Hematopoietic multipotent progenitor cell treated with erythropoietin and hydrocortisone succinate and interleukin-3 and kit ligand, for 4 days (in vitro differentiated cells): ENCODE measurements around the gene C18orf54.
A peak's percentile ranks its signal among the peaks of the same experiment; 100 is the strongest.
"Not testable (repeated sequence)": the region's sequence is repeated elsewhere in the genome, so short reads cannot be mapped to it uniquely, and the experiment has no call there.

Experiments
- DNase-seq: peaks from one replicate; pipeline ENCODE4 v3.0.0-alpha.2; 2015

C18orf54 gene

DNA sequence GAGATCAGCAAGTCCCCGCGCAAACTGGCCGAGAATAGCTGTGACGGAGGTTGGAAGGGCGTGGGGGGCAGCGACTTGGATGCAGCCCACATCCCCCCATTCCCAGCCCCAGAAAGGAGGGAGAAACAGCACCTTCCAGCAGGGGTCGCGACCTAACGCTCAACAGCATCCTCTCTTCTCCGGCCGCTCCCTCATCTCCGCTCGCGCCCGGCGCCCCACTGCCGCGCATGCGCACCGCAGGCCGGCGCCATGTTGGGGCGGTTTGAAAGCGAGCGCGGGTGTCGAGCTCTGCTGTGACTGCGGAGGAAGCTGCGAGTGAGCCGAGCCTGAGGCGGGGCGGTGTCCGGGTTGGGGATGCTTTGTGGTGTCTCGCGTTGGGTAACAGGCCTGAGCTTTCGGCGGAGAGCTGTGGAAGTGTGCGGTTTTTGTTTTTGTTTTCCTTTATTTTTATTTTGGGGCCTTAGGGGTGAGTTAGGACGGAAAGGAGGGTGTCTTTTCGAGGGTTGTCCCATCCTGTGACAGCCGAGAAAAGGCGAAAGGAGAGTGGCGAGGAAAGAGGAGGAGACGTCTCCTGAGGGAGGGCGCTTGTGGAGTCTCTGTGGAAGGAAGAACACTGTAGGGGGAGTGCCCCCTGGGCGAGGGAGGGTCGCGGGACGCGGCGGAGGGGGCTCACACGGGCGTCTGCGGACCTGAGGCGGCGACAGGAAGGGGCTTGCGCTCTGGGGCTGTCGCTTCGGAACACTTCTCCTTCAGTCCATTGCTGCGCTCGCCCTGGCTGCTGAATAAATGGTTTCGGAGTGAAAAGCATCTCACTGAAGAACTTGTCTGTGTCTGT, at the start of gene C18orf54, which contains the start of gene STARD6:
Gene C18orf54 (plus strand): TSS at position 247 of the 835 bp plus-strand sequence. CDS start 2,667 bp downstream, outside the sequence.
Gene STARD6 (minus strand): TSS at position 199 of the 835 bp plus-strand sequence. CDS start 3,285 bp downstream, outside the sequence.
- peak; percentile 96 for DNase-seq

DNA sequence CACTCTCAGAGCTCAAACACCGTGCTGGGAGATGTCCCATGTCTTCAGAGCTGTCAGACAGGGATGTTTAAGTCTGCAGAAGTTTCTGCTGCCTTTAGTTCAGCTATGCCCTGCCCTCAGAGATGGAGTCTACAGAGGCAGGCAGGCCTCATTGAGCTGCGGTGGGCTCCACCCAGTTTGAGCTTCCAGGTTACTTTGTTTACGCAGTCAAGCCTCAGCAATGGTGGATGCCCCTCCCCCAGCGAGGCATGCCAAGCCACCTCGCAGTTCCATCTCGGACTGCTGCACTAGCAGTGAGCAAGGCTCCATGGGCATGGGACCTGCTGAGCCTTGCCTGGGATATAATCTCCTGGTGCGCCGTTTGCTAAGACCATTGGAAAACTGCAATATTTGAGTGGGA, 48.1 kb upstream of the C18orf54 start:
- DNase-seq: not testable (repeated sequence)

DNA sequence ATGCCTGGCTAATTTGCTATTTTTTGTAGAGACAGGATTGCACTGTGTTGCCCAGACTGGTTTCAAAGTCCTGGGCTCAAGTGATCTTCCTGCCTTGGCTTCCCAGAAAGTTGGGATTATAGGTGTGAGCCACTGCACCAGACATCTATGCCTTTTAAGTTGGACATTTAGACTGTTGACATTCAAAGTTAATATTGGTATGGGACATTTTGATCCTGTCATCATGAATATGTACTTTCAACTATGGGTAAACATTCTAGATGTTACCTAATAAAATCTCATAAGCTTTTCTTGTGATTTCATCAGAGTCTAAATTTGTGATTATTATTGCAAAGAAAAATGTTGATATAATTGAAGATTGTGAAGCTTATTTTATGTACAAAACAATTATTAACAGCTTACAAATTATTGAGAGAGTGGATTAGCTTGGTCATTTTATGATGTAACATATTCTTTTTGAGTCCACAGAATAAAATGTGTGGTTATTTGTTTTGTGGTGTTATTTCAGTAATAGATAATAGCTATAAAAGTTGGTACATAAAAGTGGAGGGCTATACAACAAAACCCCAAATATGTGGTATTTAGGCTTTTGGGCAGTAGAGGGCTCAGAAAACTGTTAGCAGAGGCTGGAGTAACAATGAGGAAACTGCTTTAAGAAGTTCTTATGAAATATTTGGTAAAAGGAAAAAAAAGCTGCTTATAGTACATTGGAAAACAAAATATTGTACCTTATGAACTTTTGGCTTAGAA, 41.5 kb upstream of the C18orf54 start:
- DNase-seq: peak; percentile 13

DNA sequence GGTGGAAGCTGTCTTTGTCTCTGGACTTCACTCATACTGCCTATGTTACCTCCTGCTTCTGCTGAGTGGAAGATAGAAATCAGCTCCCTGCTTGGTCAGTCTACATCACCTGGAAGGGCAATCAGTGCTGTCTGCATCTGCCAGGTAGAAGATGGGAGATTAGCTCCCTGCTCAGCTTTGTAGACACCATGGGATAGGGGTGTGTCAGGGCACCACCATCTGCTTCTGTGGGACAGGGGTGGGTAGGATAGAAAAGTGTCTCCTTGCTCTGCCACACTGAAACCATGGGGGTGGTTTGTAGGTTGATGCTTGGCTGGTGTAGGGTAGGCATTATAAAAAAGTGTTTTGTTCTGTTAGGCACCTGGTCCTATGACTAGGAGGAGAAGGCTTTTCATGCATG, 34.1 kb upstream of the C18orf54 start:
- DNase-seq: no peak

DNA sequence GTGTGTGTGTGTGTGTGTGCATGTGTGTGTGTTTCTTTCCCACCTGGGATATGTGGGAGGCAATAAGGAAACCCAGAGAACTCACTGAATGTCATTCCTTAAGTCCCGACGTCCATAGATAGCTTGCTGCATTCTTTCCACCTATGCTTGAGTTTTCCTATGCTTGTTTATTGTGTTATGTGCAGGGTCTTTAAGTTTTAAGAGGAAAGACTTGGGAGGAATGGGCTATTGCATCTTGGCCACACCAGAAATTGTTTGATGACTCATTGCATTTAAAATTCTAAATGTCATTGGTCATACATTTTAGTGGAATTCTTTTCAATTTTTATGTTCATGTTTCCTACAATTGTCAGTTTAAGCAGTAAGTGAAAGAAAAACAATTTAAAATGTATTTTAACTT, 33.7 kb upstream of the C18orf54 start:
- no peak for DNase-seq

DNA sequence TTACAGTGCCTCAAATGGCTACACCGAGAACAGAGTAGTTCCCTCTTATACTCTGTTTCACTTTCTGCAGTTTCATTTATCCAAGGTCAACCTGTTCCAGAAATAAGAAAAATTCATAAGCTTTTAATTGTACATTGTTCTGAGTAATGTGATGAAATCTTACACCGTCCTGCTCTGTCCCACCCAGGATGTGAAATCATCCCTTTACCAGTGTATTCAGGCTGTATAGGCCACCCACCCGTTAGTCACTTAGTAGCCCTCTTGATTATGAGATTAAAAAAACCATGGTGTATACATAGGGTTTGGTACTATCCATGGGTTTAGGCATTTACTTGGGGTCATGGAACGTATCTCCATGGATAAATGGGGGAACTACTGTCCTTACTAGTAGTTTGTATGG, 29.9 kb upstream of the C18orf54 start:
- DNase-seq: no peak

DNA sequence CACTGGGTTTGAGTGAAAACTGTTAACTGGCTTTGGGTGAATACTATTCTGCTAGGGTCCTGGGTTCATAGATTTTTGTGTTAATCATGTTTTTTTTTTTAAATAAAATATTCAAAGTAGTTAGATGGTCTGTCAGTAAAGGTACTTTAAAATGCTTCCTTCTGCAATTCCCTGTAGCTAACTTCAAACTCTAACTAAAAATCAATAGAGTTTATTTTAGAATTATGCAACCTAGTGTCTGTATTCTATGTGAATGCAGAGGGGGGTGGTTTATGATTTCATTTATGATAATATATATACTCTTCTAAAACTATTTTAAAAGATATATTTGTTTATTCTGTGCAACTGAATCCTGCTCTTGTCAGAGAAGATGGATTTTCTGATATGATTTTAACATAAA, 27.9 kb upstream of the C18orf54 start:
- no peak for DNase-seq

DNA sequence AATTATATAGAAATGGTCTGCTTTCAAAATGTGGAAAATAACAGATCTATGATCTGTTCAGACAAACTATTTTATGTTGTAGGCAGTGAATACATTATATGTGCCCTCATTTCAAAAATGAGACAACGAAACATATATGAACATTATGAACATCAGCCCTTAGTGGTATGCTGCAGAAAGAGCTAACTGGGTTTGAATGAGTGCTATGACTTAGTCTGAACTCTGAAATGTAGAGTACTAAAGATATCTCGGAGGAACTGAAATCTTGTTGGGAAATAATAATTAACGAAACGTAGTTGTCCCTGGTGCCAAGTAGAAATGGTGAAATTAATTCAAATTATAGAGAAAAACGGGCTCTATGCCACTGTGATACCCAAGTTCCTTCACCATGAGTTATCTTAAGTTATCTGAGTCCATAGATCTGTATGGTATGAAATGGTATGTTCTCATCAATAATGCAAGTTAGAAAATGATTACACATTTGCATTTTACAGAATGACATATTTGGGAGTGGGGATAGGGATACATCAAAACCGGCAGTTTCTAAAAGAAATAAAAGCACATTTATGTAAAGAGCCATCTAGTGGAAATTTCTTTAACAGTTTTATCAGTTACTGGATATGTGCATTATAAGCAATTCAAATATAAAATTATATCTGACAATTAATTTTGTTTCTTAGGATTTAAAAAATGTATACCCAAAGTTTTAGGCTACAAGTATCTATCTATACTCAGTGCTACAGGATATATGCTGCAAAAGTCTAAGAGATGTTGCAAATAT, 26.7 kb upstream of the C18orf54 start:
- peak; percentile 15 for DNase-seq

DNA sequence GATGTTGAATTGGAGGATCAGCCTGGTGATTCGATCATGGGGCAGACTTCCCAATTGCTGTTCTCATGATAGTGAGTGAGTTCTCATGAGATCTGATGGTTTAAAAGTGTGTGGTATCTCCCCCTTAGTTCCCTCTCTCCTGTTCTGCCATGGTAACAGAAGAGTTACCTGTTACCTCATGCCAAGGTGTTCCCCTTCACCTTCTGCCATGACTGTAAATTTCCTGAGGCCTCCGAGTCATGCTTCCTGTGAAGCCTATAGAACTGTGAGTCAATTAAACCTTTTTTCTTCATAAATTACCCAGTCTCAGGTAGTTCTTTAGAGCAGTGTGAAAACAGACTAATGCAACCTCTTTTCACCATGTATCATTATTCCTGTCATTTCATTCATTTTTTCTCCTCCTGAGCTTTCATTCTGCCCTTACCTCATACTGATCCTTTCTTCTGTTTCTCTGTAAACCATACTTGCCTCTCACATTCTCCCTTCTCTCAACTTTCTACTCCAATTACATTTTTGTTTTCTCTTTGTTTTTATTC, 22.0 kb upstream of the C18orf54 start:
- no peak for DNase-seq

DNA sequence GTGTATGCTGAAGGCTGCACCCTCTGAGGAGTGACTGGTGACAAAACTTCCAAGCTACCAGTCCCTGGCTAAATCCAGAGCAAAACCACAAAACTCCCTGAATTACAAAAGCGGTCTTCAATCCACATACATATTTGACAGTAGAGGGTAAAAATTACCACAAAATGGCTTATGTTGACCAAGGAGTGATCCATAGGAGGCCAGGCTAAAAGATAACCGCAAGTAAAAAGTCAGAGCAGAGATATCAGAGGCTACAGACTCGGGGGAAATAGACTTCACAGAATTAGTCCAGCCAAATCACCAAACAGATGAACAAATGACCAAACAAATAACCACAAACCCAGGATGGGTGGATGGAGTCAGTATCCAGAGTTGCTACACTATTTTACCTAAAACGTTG, 19.5 kb upstream of the C18orf54 start:
- DNase-seq: no peak

DNA sequence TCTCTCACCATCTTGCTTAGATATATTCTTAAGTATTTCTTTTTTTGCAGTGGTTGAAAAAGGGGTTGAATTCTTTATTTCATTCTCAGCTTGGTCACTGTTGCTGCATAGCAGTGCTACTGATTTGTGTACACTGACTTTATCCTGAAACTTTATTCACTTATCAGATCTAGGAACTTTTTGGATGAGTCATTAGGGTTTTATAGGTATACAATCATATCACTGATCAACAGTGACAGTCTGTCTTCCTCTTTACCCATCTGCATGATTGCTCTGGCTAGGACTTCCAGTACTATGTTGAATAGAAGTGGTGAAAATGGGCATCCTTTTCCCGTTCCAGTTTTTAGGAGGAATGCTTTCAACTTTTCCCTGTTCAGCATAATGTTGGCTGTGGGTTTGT, 6.5 kb upstream of the C18orf54 start:
- no peak for DNase-seq

DNA sequence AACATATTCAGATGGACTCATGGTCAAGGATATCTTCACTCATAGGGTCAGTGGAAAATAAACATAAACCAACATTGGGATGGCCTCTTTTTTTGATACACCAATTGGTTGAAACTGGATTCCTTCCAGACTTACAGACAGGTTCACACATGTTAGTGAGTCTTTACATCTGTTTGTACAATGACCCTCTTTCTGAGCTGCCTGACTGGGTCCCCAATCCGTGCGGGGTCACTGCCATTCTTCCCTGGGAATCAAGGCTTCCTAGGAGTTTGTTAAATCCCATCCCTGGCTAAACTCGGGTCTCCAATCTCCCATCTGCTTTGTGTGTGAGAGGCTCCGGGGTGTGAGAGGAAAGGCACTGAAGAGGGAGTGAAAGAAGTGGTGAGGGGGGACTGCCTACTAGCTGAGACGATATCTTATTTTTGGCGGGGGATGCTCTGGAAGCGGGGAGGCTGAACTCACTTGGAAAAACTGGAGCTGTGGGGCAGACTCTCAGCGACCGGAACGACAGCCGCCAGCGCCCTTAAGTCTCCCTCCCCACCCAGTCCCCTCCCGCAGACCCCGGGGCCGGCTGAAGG, 535 bp upstream of the C18orf54 start:
- DNase-seq: no peak

DNA sequence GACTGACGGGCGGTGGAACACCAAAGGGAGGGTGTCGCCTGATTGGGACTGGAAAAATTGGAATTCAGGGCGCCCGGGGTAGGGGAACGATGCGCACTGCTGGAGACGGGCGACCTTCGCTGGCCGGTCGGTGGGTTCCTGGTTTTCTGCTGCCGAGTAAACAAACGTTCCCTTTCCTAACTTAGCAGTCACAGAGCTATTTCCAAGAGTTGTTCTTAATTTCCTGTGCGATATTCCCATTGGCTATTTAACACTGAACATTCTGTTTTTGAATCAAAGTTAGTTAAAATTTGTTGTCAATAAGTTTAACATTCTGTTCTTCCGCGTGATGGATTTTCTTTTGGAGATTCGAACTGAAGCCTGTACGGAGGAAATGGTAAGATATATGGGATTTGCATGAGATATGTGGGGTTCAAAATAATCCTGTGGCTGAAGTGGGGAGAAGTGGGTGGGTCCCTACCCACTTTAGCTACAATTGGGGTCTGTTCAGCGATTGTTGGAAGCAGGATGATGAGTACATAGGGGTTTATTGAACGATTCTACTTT, 862 bp downstream of the C18orf54 start:
- peak; percentile 22 for DNase-seq

DNA sequence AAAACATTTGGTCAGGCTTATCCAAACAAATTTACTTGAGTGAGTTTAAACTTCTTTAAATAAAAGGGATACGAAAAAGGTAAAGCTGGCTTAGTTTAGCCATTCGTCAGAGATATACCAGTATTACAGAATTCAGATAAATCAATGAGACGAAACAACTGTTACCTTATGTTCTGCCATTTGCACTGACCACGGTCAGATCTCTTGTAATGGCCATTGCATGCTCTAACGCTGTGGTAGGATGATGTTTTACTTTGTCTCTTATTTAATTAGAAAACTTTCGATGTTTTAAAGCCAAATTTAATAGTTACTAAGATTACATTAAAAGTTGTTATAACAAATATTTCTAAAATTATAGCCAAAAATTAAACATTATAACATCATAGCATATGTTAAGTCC, 1.5 kb downstream of the C18orf54 start:
- DNase-seq: no peak

DNA sequence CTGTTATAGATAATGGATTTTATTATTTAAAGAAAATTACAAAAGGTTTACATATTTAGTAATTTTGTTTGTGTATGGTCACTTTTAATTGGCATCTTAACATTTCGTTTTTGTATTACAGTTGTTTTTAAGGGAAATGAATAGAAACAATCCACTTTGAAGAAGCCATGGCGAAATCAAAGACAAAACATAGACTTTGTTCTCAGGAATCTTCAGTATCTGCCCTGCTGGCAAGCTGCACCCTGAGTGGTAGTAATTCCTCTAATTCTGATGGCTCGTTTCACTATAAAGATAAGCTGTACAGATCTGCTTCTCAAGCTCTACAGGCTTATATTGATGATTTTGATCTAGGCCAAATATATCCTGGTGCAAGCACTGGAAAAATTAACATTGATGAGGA, 2.7 kb downstream of the C18orf54 start:
- DNase-seq: no peak

DNA sequence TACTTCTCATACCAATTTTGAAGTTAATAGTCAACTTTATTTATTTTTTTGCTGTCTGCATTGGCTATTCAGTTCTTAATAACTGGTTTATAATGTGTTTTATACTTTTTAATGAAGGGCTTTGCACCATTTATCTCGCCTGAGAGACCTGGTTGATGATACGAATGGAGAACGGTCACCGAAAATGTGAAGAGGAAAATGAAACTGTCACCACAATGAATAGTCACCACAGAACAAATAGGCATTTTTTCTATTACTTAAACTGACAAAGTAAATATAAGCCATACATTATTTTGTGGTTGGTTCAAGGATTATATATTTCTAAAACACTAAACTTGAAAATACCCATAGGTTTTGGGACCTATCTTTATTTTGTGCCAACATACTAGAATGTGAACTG, 20.4 kb downstream of the C18orf54 start:
- DNase-seq: no peak

DNA sequence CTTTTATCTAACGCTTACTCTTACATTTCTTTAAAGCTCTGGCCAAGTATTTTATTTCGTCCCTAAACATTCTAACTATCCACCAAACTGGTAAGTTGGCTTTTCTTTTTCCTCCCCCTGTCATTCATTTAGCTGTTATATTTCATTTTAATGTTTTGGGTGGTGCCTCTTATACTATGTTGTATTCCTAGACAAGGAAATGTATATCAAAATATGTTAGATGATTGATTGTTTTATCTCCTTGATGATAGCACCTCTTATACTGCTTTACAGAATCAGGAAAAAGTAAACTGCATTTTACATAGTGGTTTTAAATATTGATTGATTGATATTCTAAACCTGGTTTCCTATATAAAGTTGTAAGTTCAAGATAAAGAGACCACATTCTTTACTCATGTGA, 23.9 kb downstream of the C18orf54 start:
- no peak for DNase-seq

DNA sequence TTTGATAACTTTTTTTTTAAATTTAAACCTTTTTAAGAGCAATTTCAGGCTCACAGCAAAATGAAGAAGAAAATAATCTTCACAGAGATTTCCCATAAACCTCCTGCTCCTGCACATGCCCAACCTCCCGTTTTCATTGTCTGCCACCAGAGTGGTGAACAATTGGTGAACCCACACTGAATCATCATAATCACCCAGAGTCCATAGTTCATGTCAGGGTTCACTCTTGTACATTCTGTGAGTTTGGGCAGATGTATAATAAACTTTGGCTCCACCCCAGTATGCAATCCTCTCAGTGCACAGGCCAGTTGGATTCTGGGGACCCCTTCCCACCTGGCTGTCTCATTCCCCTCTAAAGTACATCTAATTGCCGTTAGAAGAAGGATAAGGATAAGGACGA, 24.4 kb downstream of the C18orf54 start:
- DNase-seq: no peak

DNA sequence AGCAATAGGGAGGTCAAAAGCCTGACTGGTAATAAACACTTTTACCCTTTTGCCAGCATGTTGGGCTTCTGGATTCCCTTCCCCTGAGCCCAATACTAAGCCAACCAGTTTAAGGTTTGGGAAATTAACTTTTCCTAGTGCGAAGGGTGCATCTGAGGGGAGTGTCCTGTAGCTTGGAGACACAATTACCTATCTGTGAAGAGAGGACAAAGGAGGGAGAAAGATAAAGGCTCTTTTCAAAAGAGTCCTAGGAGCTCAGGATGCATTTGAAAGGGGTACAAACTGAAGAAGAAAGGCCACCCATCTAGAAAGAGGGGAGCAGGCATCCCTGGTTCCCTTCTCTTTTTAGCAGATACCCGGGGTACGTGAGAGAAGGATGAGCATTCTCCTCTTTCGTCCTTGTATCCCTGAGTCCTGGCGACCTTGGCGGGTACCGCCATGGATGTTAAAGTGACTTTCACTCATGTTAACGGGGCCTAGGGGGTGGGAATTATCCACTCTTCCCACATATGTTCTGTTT, 25.1 kb downstream of the C18orf54 start:
- DNase-seq: no peak

DNA sequence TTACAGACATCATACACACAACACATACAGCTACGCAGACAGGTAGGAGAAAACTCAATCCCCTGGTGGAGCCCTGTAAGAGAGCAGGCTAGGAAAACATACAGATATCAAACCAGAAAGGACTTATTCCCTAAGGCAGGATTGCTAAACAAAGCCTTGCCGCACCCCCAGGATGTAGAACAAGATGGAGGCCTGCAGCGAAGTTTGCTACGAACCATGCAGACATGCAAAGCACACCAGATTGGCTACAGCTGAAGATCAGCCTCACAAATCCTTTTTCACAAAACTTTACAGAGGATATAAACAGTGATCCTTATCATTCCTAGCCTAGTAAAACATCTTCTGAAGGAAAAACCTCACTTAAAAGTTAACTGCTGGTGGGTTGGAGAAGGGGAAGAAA, 28.3 kb downstream of the C18orf54 start:
- no peak for DNase-seq

DNA sequence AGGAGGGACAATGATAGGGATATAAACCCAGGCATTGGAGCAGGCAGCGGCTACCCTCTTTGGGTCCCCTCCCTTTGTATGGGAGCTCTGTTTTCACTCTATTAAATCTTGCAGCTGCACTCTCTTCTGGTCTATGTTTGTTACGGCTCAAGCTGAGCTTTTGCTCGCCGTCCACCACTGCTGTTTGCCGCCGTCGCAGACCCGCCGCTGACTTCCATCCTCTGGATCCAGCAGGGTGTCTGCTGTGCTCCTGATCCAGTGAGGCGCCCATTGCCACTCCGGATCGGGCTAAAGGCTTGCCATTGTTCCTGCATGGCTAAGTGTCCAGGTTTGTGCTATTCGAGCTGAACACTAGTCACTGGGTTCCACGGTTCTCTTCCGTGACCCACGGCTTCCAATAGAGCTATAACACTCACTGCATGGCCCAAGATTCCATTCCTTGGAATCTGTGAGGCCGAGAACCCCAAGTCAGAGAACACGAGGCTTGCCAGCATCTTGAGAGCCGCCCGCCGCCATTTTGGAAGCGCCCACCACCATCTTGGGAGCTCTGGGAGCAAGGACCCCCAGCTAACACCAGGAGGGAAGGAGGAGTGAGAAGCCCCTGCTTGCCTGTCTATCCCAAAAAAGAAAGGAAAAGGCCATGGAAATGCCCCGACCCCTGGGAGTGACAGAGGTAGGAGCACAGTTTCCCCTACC, 29.2 kb downstream of the C18orf54 start:
- not testable (repeated sequence) for DNase-seq
